ENCODE results near the gene TET2.
"Not testable (repeated sequence)": the region's sequence is repeated elsewhere in the genome, so short reads cannot be mapped to it uniquely, and the experiment has no call there.

TET2 gene

GRCh38 chr4:105291925-105292324 is 145.2 kb downstream of the TET2 start:
- no peak for DNase-seq (ENCODE audit: low read depth)

DNA sequence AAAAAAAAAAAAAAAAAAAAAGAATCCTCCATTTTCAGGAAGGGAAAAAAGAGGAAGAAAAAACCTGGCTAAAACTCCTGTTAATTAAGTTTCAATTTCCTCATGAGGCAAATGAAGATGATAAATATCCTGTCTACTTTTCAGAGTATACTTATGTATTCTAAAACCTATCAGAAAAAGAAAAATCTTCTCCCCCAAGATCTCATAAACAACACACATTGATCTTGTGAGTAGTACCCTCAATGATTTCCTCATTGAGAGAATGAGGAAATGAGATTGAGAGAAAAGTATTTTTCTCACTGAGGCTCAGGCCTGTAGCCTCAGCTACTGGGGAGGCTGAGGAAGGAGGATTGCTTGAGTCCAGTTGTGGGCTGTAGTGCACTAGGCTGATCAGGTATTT is 146.7 kb downstream of the TET2 start:
- DNase-seq (ENCODE audit: low read depth): no peak

GRCh38 chr4:105296672-105297071 is 150.0 kb downstream of the TET2 start:
- no peak for DNase-seq (ENCODE audit: low read depth)

DNA sequence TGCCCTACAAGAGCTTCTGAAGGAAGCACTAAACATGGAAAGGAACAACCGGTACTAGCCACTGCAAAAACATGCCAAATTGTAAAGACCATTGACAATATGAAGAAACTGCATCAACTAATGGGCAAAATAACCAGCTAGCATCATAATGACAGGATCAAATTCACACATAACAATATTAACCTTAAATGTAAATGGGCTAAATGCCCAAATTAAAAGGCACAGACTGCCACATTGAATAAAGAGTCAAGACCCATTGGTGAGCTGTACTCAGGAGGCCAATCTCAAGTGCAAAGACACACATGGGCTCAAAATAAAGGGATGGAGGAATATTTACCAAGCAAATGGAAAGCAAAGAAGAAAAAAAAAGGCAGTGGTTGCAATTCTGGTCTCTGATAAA is 152.4 kb downstream of the TET2 start:
- not testable (repeated sequence) for DNase-seq (ENCODE audit: low read depth)

GRCh38 chr4:105304085-105304484 is 157.4 kb downstream of the TET2 start:
- no peak for DNase-seq (ENCODE audit: low read depth)

GRCh38 chr4:105305019-105305836 is 158.6 kb downstream of the TET2 start:
- DNase-seq (ENCODE audit: low read depth): no peak

DNA sequence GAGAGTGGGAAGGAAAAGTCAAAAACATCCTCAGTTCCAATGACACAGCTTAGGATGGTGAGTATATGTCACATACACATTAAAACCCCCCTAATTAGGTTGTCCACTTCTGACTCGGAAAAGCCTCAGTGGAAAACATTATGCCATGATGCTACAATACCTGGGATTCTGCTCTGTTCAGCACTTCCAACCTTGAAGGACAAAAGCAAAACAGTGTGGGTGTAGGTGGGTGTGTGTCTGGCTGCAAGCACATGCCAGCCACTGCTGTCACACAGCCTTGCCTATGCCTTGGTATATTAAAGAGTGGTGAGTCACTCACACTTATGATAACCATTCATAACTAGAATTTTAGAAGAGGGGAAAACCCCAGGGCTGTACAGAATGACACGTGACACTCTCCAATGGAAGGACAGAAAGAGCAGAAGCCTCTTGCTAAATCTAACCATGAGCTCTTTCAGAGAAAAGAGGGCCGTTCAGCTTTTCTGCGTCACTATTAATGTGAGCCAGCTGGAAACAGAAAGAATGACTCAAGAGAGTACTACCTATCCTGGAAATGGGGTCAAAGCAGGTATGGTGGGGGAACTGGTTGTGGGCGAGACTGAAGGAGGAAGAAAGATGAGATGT is 159.6 kb downstream of the TET2 start:
- peak; percentile 34 for DNase-seq (ENCODE audit: low read depth)

GRCh38 chr4:105306820-105307219 is 160.1 kb downstream of the TET2 start:
- no peak for DNase-seq (ENCODE audit: low read depth)

- DNase-seq (ENCODE audit: low read depth): no peak
Observed at GRCh38 chr4:105318486-105318885, 171.8 kb downstream of the TET2 start.

DNA sequence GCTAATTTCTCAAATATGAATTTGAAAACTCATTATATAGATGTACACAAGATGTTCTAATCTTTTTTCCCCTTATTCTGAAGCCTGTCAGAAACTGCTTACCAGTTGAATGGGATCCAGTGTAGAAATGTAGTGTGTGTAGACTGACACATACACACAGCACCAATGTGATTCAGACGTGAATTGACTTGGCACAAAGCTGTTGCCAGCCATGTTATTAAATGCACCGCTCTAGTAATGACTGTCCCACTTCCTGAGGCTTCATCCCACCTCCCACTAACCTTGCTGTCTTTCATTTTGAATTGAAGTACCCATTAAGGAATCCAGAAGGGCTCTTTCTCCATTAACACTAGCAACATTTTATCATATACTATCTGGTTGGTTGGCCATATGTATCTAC is 180.5 kb downstream of the TET2 start:
- no peak for DNase-seq (ENCODE audit: low read depth)

DNA sequence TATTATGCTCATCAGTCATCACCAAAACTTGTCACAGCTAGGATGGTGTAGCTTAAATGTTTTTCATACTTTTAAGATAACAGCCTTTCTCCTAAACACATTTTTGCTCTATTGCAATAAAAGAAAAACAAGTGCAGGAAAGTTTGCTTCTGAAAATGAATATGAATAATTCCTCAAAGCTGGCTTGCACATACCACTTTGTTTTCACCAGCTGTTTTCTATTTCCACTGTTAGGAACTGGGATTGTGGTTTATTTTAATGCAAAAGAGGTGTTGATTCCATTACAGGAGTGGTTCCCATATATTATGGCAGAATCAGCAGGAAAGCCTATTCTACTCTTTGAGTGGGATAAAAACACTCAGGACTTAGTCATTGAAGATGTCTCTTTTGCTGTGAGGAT is 181.3 kb downstream of the TET2 start:
- DNase-seq (ENCODE audit: low read depth): no peak

GRCh38 chr4:105329081-105329480 is 182.4 kb downstream of the TET2 start:
- DNase-seq (ENCODE audit: low read depth): no peak
